ENCODE data around the gene FBN2. TPM values are rescaled to one million over a fixed set of nuclear protein-coding genes. Genes with fewer than 3 reads are reported as not detected.

Gene FBN2
- total RNA-seq, 6 experiments from 2014 or later: 174 to 272 (median 186) TPM

GRCh38 chr5:128432913-128433440, 105.1 kb downstream of the FBN2 start:
- DNase-seq: no peak
- no peak overlapping the region for H3K4me3 Mint-ChIP-seq
- peaks cover 4% of the 10 kb centered on the region; the same call in 1 of the 2 replicates for H3K9me3 Mint-ChIP-seq
- peaks cover 5% of the 10 kb centered on the region for H3K27me3 Mint-ChIP-seq (ENCODE audit: insufficient read depth)
- no peak for TF ChIP-seq CTCF (IDR thresholded peaks at IDR 0.05)
- H3K4me1 Mint-ChIP-seq (ENCODE audit: low read depth): peaks cover 25% of the 10 kb centered on the region
- peaks cover 15% of the 10 kb centered on the region for H3K36me3 Mint-ChIP-seq (ENCODE audit: low read depth)
- no peak overlapping the region for H3K27ac Mint-ChIP-seq

DNA sequence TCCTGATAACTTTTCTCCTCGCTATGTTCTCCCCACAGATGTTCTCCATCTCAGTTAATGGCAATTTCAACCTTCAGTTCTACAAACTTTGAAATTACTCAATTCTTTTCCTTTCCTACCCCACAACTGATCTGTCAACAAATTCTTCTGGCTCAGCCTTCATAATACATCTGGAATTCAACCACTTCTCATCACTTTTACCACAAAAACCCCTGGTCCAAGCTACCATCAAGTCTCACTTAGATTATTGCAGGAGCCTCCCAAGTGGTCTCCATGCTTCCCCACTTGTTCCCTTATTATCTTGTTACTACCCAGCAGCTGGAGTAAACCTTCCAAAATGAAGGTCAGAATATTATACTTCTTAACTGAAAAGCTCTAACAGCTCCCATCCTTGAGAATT, 110.1 kb downstream of the FBN2 start:
- peaks cover 4% of the 10 kb centered on the region; the same call in 1 of the 2 replicates for H3K9me3 Mint-ChIP-seq
- H3K4me1 Mint-ChIP-seq (ENCODE audit: low read depth): peaks cover 23% of the 10 kb centered on the region
- peaks cover 2% of the 10 kb centered on the region; the same call in 1 of the 2 replicates for H3K27me3 Mint-ChIP-seq (ENCODE audit: insufficient read depth)
- no peak overlapping the region; the same call in 1 of the 2 replicates for H3K27ac Mint-ChIP-seq
- TF ChIP-seq CTCF (IDR thresholded peaks at IDR 0.05): no peak
- H3K36me3 Mint-ChIP-seq (ENCODE audit: low read depth): peaks cover 21% of the 10 kb centered on the region
- no peak for DNase-seq
- no peak overlapping the region for H3K4me3 Mint-ChIP-seq

DNA sequence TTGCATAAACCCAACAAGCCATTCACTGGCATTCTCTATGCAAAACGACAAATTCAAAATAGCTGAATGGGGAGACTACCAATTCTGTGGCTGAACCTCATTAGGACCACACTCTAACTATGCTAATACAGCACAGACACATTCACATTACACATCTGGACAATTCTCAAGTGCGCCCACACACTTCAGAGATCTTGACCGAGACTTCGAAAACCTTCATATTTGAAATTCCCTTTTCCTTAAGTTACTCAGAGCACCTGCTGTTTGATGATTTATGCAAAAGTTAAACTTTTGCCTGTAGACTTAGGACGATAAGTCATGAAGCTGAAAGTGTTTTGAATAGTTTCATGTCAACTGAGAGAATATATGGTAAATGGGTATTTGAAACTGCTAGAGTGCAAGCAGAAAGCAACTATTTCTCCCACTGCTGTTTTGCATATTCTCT, 111.9 kb downstream of the FBN2 start:
- Mint-ChIP-seq H3K36me3 (ENCODE audit: low read depth) (peaks cover 21% of the 10 kb centered on the region), H3K27me3 (ENCODE audit: insufficient read depth) (peaks cover 2% of the 10 kb centered on the region; the same call in 1 of the 2 replicates), H3K9me3 (peaks cover 4% of the 10 kb centered on the region; the same call in 1 of the 2 replicates), H3K27ac (no peak overlapping the region), H3K4me3 (no peak overlapping the region), H3K4me1 (ENCODE audit: low read depth) (peaks cover 23% of the 10 kb centered on the region)
- DNase-seq: no peak
- TF ChIP-seq CTCF (IDR thresholded peaks at IDR 0.05): no peak

DNA sequence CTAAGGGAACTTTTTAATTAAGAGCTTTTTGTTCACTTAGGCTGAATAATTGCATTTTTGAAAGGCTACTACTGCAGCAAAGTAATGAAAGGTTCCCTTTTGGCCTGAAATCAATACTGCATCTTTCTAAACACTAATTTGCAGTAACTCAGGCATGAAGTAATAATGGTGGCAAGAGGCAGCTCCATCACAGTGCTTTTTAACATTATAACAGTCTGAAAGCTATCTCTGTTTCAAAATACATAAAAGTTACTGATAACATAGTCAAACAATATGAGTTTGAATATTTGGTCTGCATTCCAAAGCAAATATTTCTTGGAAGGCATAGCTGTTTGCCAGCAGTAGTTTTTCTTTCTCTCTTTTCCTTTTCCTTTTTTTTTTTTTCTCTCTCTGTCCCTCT, 113.4 kb downstream of the FBN2 start:
- DNase-seq: no peak
- H3K4me1 Mint-ChIP-seq (ENCODE audit: low read depth): peaks cover 23% of the 10 kb centered on the region
- H3K36me3 Mint-ChIP-seq (ENCODE audit: low read depth): peaks cover 21% of the 10 kb centered on the region
- no peak for TF ChIP-seq CTCF (IDR thresholded peaks at IDR 0.05)
- H3K9me3 Mint-ChIP-seq: peaks cover 4% of the 10 kb centered on the region; the same call in 1 of the 2 replicates
- H3K27ac Mint-ChIP-seq: no peak overlapping the region
- H3K4me3 Mint-ChIP-seq: no peak overlapping the region
- peaks cover 2% of the 10 kb centered on the region; the same call in 1 of the 2 replicates for H3K27me3 Mint-ChIP-seq (ENCODE audit: insufficient read depth)

DNA sequence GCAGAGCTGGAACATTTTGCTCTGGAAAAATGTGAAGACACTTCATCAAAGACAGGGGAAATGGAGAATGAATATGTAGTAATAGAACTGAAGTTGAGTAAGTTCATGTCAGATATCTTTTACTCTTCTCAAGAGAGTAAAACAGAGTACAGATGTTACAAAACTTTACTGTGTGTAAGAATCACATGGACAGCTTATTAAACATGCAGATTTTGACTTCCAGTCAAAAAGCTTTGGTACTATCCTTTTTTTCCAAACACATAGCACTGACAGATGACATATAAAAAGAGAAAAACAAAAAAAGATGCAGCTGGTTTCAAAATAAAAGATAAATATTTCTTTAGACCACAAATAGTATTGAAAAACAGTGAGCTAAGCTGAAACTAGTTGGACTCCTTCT, 115.4 kb downstream of the FBN2 start:
- Mint-ChIP-seq H3K4me1 (ENCODE audit: low read depth) (peaks cover 6% of the 10 kb centered on the region), H3K27ac (no peak overlapping the region), H3K27me3 (ENCODE audit: insufficient read depth) (no peaks in the 10 kb centered on the region; the same call in 1 of the 2 replicates), H3K36me3 (ENCODE audit: low read depth) (peaks cover 21% of the 10 kb centered on the region), H3K9me3 (no peaks in the 10 kb centered on the region; the same call in 1 of the 2 replicates), H3K4me3 (no peak overlapping the region)
- no peak for DNase-seq
- no peak for TF ChIP-seq CTCF (IDR thresholded peaks at IDR 0.05)

All from HFFc6 (cell line).